GM12878 (cell line): ENCODE measurements around the gene SPTLC3.

Source experiments
- EZH2 ChIP-seq: IDR thresholded peaks from 2 replicates; pipeline ENCODE4 v1.6.1; 2012; ENCODE audit warnings: low read depth, mild to moderate bottlenecking, control low read depth, inconsistent platforms, low read length, borderline replicate concordance; ENCODE audit not compliant: control insufficient read depth
- HCFC1 ChIP-seq: fragments of 150-350 bp; IDR thresholded peaks from 2 replicates; pipeline ENCODE4 v1.6.1; 2014; ENCODE audit warnings: low read length
- TF ChIP-seq, protein P1 (sequence below), 3 experiments: IDR thresholded peaks in 2 of 3; conservative IDR thresholded peaks in 1 of 3; 2 replicates each; pipeline ENCODE4 v1.5.1; 2011; ENCODE audit warnings: low read depth in 3 of 3, low read length in 3 of 3, mild to moderate bottlenecking in 3 of 3, control low read depth in 2 of 3, moderate library complexity in 2 of 3, inconsistent platforms in 1 of 3, mixed read lengths in 1 of 3; ENCODE audit not compliant: control insufficient read depth in 2 of 3, insufficient read depth in 1 of 3; ENCODE audit errors: extremely low read depth in 1 of 3
- TF ChIP-seq, protein P2 (sequence below): IDR thresholded peaks from 2 replicates; pipeline ENCODE4 v1.6.1; 2012; ENCODE audit warnings: mild to moderate bottlenecking, low read depth, low read length

GRCh38 chr20:13149371-13150105, 140.8 kb downstream of the SPTLC3 start:
- TF ChIP-seq, protein P1, sequence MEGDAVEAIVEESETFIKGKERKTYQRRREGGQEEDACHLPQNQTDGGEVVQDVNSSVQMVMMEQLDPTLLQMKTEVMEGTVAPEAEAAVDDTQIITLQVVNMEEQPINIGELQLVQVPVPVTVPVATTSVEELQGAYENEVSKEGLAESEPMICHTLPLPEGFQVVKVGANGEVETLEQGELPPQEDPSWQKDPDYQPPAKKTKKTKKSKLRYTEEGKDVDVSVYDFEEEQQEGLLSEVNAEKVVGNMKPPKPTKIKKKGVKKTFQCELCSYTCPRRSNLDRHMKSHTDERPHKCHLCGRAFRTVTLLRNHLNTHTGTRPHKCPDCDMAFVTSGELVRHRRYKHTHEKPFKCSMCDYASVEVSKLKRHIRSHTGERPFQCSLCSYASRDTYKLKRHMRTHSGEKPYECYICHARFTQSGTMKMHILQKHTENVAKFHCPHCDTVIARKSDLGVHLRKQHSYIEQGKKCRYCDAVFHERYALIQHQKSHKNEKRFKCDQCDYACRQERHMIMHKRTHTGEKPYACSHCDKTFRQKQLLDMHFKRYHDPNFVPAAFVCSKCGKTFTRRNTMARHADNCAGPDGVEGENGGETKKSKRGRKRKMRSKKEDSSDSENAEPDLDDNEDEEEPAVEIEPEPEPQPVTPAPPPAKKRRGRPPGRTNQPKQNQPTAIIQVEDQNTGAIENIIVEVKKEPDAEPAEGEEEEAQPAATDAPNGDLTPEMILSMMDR (IDR thresholded peaks at IDR 0.05 in 2 of 3, conservative IDR thresholded peaks at IDR 0.05 in 1 of 3; ENCODE audit: control insufficient read depth in 2 of 3, extremely low read depth in 1 of 3, insufficient read depth in 1 of 3, low read depth in 3 of 3, low read length in 3 of 3), result no peak
- TF ChIP-seq, protein P2, sequence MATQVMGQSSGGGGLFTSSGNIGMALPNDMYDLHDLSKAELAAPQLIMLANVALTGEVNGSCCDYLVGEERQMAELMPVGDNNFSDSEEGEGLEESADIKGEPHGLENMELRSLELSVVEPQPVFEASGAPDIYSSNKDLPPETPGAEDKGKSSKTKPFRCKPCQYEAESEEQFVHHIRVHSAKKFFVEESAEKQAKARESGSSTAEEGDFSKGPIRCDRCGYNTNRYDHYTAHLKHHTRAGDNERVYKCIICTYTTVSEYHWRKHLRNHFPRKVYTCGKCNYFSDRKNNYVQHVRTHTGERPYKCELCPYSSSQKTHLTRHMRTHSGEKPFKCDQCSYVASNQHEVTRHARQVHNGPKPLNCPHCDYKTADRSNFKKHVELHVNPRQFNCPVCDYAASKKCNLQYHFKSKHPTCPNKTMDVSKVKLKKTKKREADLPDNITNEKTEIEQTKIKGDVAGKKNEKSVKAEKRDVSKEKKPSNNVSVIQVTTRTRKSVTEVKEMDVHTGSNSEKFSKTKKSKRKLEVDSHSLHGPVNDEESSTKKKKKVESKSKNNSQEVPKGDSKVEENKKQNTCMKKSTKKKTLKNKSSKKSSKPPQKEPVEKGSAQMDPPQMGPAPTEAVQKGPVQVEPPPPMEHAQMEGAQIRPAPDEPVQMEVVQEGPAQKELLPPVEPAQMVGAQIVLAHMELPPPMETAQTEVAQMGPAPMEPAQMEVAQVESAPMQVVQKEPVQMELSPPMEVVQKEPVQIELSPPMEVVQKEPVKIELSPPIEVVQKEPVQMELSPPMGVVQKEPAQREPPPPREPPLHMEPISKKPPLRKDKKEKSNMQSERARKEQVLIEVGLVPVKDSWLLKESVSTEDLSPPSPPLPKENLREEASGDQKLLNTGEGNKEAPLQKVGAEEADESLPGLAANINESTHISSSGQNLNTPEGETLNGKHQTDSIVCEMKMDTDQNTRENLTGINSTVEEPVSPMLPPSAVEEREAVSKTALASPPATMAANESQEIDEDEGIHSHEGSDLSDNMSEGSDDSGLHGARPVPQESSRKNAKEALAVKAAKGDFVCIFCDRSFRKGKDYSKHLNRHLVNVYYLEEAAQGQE, result no peak
- TF ChIP-seq EZH2 (no peak), HCFC1 (no peak)
